ENCODE results near the gene COPG2.

DNA sequence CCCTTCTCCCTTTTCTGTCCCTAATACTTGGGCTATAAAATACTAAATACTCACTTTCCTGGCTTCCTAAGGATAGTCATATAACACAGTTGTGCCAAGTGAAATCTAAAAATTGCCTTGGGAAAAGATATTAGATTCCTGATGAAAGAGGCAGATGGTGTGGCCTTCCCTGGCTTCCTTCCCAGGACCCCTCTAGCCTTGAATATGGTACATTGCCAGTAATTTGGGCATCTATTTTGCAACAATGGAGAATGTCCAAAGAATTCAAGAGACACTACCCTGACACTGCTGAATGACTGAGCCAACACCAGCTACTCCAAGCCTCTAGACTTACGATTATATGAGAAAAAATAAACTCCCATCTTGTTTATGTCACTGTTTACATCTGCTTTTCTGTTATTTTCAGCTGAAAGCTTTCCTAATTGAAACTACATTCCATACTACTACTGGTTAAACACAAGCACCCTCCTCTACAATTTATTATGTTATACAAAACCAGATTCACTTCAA, 17.9 kb downstream of the COPG2 start:
- TF ChIP-seq, protein P1, sequence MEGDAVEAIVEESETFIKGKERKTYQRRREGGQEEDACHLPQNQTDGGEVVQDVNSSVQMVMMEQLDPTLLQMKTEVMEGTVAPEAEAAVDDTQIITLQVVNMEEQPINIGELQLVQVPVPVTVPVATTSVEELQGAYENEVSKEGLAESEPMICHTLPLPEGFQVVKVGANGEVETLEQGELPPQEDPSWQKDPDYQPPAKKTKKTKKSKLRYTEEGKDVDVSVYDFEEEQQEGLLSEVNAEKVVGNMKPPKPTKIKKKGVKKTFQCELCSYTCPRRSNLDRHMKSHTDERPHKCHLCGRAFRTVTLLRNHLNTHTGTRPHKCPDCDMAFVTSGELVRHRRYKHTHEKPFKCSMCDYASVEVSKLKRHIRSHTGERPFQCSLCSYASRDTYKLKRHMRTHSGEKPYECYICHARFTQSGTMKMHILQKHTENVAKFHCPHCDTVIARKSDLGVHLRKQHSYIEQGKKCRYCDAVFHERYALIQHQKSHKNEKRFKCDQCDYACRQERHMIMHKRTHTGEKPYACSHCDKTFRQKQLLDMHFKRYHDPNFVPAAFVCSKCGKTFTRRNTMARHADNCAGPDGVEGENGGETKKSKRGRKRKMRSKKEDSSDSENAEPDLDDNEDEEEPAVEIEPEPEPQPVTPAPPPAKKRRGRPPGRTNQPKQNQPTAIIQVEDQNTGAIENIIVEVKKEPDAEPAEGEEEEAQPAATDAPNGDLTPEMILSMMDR (conservative IDR thresholded peaks at IDR 0.05; ENCODE audit: low read depth in 2 of 2): no peak
- TF ChIP-seq, protein P2, sequence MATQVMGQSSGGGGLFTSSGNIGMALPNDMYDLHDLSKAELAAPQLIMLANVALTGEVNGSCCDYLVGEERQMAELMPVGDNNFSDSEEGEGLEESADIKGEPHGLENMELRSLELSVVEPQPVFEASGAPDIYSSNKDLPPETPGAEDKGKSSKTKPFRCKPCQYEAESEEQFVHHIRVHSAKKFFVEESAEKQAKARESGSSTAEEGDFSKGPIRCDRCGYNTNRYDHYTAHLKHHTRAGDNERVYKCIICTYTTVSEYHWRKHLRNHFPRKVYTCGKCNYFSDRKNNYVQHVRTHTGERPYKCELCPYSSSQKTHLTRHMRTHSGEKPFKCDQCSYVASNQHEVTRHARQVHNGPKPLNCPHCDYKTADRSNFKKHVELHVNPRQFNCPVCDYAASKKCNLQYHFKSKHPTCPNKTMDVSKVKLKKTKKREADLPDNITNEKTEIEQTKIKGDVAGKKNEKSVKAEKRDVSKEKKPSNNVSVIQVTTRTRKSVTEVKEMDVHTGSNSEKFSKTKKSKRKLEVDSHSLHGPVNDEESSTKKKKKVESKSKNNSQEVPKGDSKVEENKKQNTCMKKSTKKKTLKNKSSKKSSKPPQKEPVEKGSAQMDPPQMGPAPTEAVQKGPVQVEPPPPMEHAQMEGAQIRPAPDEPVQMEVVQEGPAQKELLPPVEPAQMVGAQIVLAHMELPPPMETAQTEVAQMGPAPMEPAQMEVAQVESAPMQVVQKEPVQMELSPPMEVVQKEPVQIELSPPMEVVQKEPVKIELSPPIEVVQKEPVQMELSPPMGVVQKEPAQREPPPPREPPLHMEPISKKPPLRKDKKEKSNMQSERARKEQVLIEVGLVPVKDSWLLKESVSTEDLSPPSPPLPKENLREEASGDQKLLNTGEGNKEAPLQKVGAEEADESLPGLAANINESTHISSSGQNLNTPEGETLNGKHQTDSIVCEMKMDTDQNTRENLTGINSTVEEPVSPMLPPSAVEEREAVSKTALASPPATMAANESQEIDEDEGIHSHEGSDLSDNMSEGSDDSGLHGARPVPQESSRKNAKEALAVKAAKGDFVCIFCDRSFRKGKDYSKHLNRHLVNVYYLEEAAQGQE (IDR thresholded peaks at IDR 0.05; ENCODE audit: unreplicated experiment): no peak
- TF ChIP-seq CREB1 (CRISPR knock-in tag; IDR thresholded peaks at IDR 0.05; ENCODE audit: low read depth): no peak
- no peak for TF ChIP-seq POLR2AphosphoS5 (IDR thresholded peaks at IDR 0.05; ENCODE audit: low read depth)
- no peak for TF ChIP-seq EZH2 (IDR thresholded peaks at IDR 0.05; ENCODE audit: low read depth, unreplicated experiment)
- no peak for TF ChIP-seq NANOG (IDR thresholded peaks at IDR 0.05; ENCODE audit: borderline replicate concordance)
- no peak for TF ChIP-seq EZH2phosphoT487 (IDR thresholded peaks at IDR 0.05; ENCODE audit: unreplicated experiment)
- no peak for TF ChIP-seq JUNB (IDR thresholded peaks at IDR 0.05; ENCODE audit: unreplicated experiment)
- TF ChIP-seq, protein P3, sequence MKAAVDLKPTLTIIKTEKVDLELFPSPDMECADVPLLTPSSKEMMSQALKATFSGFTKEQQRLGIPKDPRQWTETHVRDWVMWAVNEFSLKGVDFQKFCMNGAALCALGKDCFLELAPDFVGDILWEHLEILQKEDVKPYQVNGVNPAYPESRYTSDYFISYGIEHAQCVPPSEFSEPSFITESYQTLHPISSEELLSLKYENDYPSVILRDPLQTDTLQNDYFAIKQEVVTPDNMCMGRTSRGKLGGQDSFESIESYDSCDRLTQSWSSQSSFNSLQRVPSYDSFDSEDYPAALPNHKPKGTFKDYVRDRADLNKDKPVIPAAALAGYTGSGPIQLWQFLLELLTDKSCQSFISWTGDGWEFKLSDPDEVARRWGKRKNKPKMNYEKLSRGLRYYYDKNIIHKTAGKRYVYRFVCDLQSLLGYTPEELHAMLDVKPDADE (IDR thresholded peaks at IDR 0.05): no peak
- no peak for TF ChIP-seq ZNF331 (CRISPR knock-in tag; IDR thresholded peaks at IDR 0.05; ENCODE audit: low read depth)
- TF ChIP-seq STAT1 (IDR thresholded peaks at IDR 0.05; ENCODE audit: unreplicated experiment): no peak
- TF ChIP-seq ZNF114 (CRISPR knock-in tag; IDR thresholded peaks at IDR 0.05): no peak
